Ovary (tissue), 9 donors: ENCODE data around the gene STC2. TPM values are rescaled to one million over a fixed set of nuclear protein-coding genes. Genes with fewer than 3 reads are reported as not detected.

ENCODE experiments used
- DNase-seq, 5 donors: peaks; one replicate each; pipeline ENCODE4 v3.0.0-alpha.2; 2019 to 2020
- H3K27ac ChIP-seq, 2 donors: fragments of 200-600 bp; one replicate each; pipeline versions ENCODE4 v1.5.1 to v1.8.0; 2019 to 2022
- H3K27me3 ChIP-seq: fragments of 200-600 bp; one replicate; pipeline ENCODE4 v1.8.0; 2022
- H3K36me3 ChIP-seq: fragments of 200-600 bp; sonication (generic); one replicate; pipeline ENCODE4 v1.5.1; 2019
- H3K4me1 ChIP-seq: one replicate; pipeline ENCODE4 v1.8.1; 2013; ENCODE audit warnings: mild to moderate bottlenecking, moderate library complexity; ENCODE audit not compliant: insufficient read depth
- H3K4me3 ChIP-seq: fragments of 200-600 bp; sonication (generic); one replicate; pipeline ENCODE4 v1.5.1; 2017
- H3K9me3 ChIP-seq, 2 donors: fragments of 200-600 bp in 1 of 2; sonication (generic) in 1 of 2; one replicate each; pipeline versions ENCODE4 v1.5.1 to v1.8.1; 2013 to 2019; ENCODE audit warnings: mild to moderate bottlenecking in 1 of 2, moderate library complexity in 1 of 2
- EP300 ChIP-seq: sonication (generic); formaldehyde crosslinking; IDR thresholded peaks from one replicate; pipeline ENCODE4 v1.6.1; 2017; ENCODE audit warnings: antibody characterized with exemption
- POLR2A ChIP-seq: fragments of 450-650 bp; IDR thresholded peaks from one replicate; pipeline ENCODE4 v1.6.1; 2017; ENCODE audit warnings: antibody characterized with exemption, mild to moderate bottlenecking, moderate library complexity
- WGBS, 3 donors: extraction: QIAGEN DNeasy Blood & Tissue Kit in 1 of 3; methylation state at CpG; one replicate each; pipeline versions ENCODE4 v1.1.5 to v1.1.7; 2013 to 2017; 5-methylcytosine and 5-hydroxymethylcytosine counted together
- intact Hi-C, 4 donors: fragments of 100-400 bp; cut with DNase I; formaldehyde crosslinking; loops; one replicate each; pipeline versions ENCODE4 v1.11.0 to v1.15.1; 2022 to 2023
- polyA plus RNA-seq, 2 donors: library from polyadenylated mRNA; stranded (reverse); fragments of 200-250 nt in 1 of 2; fragments of 350-450 nt in 1 of 2; fragmentation: Illumina TruSeq in 1 of 2; extraction: RNeasy Lipid Tissue Mini Kit (QIAGEN cat#74804) in 1 of 2; gene quantifications; one replicate each; pipeline ENCODE4 v1.2.3, GENCODE V29; 2013 to 2014
- total RNA-seq, 7 donors: library from RNA; depleted of rRNA in 2 of 7; stranded (reverse); fragments of >200 nt in 2 of 7; fragmentation: NEBNext Ultra II Directional in 3 of 7; extraction: Animal tissue kit (Norgen Biotek cat#: 25700) in 3 of 7; gene quantifications; one replicate each; pipeline versions ENCODE4 v1.1.0 to v1.2.4, GENCODE V29; 2016 to 2023
- TF ChIP-seq, protein P1 (sequence below), 3 donors: fragments of 450-650 bp in 2 of 3; fragments of 200-600 bp in 1 of 3; IDR thresholded peaks; one replicate each; pipeline versions ENCODE4 v1.5.1 to v1.8.0; 2016 to 2022; ENCODE audit warnings: antibody characterized with exemption in 3 of 3, mild to moderate bottlenecking in 1 of 3
- donor health status: DM: no; HTN: no; CAD: no; lungs with moderate emphysema.
- donor health status: DM: no; HTN: no; CAD: no.
- donor health status: Bipolar disorder and iron deficiency.
- donor health status: DM: yes; HTN: yes; CAD: no.
- donor health status: DM: no; HTN: no; CAD: no.
- donor health status: DM: yes; HTN: yes; CAD: no.

STC2 gene
- total and polyA plus RNA-seq, 9 donors = 0.45 to 8.3 (median 0.83) TPM

DNA sequence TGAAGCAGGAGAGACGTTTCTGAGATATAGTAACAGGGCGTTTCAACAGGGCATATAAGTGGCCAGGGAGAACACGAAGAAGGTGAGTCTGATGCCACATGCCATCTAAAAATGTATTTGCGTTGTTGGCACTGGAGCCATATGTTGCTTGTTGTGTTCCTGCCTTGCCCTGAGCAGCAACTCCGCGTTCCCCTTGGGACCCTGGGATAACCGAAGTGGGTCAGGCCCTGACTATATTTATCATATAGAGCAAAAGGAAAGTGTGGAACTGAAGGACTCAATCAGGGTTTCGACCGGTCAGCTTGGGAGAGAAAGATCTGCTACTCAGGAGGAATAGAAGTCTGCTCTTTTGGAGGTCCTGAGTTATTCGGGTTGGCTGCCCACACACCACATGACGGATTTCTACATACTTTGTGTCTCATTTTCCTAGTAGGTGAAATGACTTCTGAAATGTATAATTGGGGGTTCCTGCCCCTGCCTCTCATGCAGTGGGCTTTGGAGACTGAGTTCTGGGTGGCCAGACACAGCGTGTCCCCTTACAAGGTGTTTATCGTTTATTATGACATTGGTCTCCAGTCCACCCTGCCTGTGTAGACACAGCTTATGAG, 3.0 kb downstream of the STC2 start:
- H3K36me3 ChIP-seq = no peaks in the 10 kb centered on the region
- 86 to 88% (median 86%) methylated on average over 13 of the region's 13 CpGs for WGBS, 3 donors
- H3K27ac ChIP-seq = no peak overlapping the region
- TF ChIP-seq, protein P1, sequence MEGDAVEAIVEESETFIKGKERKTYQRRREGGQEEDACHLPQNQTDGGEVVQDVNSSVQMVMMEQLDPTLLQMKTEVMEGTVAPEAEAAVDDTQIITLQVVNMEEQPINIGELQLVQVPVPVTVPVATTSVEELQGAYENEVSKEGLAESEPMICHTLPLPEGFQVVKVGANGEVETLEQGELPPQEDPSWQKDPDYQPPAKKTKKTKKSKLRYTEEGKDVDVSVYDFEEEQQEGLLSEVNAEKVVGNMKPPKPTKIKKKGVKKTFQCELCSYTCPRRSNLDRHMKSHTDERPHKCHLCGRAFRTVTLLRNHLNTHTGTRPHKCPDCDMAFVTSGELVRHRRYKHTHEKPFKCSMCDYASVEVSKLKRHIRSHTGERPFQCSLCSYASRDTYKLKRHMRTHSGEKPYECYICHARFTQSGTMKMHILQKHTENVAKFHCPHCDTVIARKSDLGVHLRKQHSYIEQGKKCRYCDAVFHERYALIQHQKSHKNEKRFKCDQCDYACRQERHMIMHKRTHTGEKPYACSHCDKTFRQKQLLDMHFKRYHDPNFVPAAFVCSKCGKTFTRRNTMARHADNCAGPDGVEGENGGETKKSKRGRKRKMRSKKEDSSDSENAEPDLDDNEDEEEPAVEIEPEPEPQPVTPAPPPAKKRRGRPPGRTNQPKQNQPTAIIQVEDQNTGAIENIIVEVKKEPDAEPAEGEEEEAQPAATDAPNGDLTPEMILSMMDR (IDR thresholded peaks at IDR 0.05) = no peak
- no peak for TF ChIP-seq POLR2A
- intact Hi-C loops = no loop called here
- H3K4me1 ChIP-seq = peaks cover 8% of the 10 kb centered on the region
- H3K4me3 ChIP-seq = no peak overlapping the region
- no peaks in the 10 kb centered on the region for H3K27me3 ChIP-seq
- DNase-seq = no peak
- H3K9me3 ChIP-seq = no peaks in the 10 kb centered on the region

DNA sequence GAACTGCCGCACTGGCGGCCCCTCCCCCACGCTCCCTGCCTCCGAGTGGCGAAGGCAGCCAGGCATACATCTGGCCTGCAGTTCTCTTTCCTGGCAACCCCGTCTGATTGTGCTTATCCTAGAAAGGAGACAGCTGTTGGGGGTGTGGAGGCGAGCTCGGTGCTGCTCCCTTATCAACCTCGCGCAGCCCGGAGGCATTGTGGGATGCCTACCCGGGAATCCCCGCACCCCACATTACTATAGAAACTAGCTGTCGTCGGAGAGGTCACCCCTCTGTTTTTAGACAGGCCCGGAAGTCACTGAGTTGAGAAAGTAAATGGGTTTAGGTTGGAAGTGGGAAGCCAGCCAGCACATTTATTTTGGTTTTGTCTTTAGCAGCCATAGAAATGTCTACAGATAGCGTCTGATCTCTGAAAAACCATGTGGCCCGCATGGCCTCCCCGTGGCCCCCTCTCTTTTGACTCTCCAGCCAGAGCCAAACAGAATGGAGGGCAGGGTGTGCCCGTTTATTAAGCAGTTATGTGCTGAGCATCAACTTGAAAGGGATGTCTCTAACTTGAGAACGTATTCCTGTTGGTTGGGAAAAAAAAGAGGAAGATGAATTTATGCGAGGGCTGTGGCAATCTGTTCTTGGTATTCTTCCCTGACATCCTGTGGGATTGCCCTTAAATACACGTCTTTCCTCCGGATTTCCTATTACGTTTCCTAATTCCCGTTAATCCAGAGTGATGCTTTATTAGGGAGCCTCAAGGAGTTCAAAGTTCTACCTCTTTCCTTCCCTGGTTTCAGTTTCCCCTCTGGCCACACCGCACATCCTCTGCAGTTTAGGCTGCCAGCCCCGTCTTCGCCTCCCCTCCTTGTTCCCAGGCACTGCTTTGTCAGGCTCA, 3.9 kb downstream of the STC2 start:
- WGBS, 3 donors = 11 to 13% (median 12%) methylated on average over 29 of the region's 29 CpGs
- DNase-seq = peak; percentile 78 to 93 (median 87)
- intact Hi-C loops = no loop called here
- Histone ChIP-seq H3K4me3 (no peak overlapping the region), H3K9me3 (no peaks in the 10 kb centered on the region), H3K27ac (no peak overlapping the region), H3K27me3 (no peaks in the 10 kb centered on the region), H3K4me1 (peaks cover 14% of the 10 kb centered on the region), H3K36me3 (no peaks in the 10 kb centered on the region)
- no peak for TF ChIP-seq EP300
- TF ChIP-seq POLR2A = no peak
- TF ChIP-seq, protein P1 (IDR thresholded peaks at IDR 0.05) = no peak

DNA sequence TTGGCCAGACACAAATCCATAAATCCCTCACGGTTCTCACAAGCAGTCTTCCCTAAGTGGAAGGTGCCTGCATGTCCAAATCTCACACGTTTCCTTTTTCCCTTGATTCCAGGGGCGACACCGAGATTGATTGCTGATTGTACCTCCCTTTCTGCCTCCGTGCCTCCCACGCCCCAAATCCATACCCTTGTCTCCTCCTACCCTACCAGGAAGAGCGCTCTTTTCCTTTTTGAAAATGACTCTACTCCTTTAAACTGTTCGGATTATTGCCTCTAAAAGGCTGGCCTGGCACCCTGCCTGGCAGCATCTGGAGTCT, 4.5 kb downstream of the STC2 start:
- Histone ChIP-seq H3K27me3 (no peaks in the 10 kb centered on the region), H3K27ac (no peak overlapping the region), H3K36me3 (no peaks in the 10 kb centered on the region), H3K4me3 (no peak overlapping the region), H3K4me1 (peaks cover 14% of the 10 kb centered on the region), H3K9me3 (no peaks in the 10 kb centered on the region)
- TF ChIP-seq POLR2A (no peak), EP300 (no peak)
- TF ChIP-seq, protein P1 (IDR thresholded peaks at IDR 0.05) = no peak
- intact Hi-C loops = no loop called here
- DNase-seq = no peak
- 8 to 13% (median 10%) methylated on average over 8 of the region's 8 CpGs for WGBS, 3 donors

DNA sequence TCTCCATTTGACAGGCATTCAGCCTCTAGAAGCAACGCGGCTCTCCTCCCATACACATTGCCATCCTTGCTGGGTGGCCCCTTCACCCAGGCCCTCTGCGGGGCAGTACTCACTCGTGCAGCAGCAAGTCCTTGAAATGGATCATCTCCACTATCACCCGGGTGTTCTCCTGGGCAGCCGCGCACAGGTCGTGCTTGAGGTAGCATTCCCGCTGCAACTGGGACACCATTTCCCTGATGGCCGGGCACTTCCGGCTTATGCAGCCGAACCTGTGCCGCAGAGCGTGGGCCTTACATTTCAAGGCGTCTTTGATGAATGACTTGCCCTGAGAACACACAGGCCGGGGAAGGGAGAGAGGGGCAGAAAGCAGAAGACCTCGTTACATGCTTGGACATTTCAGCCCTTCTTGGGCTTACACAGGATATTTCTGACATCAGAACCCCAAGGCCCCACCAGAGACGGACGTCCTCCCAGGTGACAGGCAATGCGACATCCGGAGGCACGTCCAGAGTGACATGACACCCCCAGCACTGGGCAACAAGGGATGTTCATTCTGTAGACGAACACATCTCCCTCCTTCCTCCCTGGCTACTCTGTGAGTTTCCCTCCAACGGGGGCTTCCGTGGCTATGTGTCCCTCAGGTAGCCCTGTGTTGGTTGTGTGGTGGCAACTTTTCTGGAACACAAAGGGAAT, 5.0 kb downstream of the STC2 start:
- no peak overlapping the region for H3K4me3 ChIP-seq
- TF ChIP-seq, protein P1 (IDR thresholded peaks at IDR 0.05) = no peak
- TF ChIP-seq POLR2A = no peak
- no peak for TF ChIP-seq EP300
- no peaks in the 10 kb centered on the region for H3K9me3 ChIP-seq
- DNase-seq = no peak
- H3K4me1 ChIP-seq = peaks cover 14% of the 10 kb centered on the region
- intact Hi-C loops = no loop called here
- H3K27ac ChIP-seq = no peak overlapping the region
- 84 to 85% (median 85%) methylated on average over 25 of the region's 25 CpGs for WGBS, 3 donors
- H3K36me3 ChIP-seq = no peaks in the 10 kb centered on the region
- no peaks in the 10 kb centered on the region for H3K27me3 ChIP-seq
